HepG2 (cell line): ENCODE results near the gene ZNF530. TPM values are rescaled to one million over a fixed set of nuclear protein-coding genes. Genes with fewer than 3 reads are reported as not detected.

Source experiments
- ATAC-seq: fragments of 200-7000 bp; cut with Tn5 transposase; 3 replicates; pipeline ENCODE4 v1.9.1; 2020; ENCODE audit warnings: mild to moderate bottlenecking, moderate library complexity
- BruUV-seq: library from RNA; stranded (reverse); fragments of 400-500 nt; replicated peaks from 2 replicates; lab custom pipeline; 2021; lab: Mats Ljungman, UMichigan
- CTCF ChIA-PET: fragments of 300-600 bp; formaldehyde crosslinking; extraction: SDS; loops from one replicate; lab custom pipeline; 2021; ENCODE audit warnings: low total read pairs, inconsistent platforms, low intra/inter-chr PET ratio; lab: Yijun Ruan, JAX
- POLR2A ChIA-PET: fragments of 350-600 bp; sonication (Branson Sonifier 250); formaldehyde crosslinking; loops from one replicate; lab custom pipeline; 2020; ENCODE audit warnings: antibody characterized with exemption, inconsistent platforms; lab: Yijun Ruan, JAX
- DNase-seq: peaks from one replicate; pipeline ENCODE4 v3.0.0-alpha.2; 2015; ENCODE audit warnings: low spot score
- FAIRE-seq: peaks from 3 replicates; lab custom pipeline; 2011; peaks lifted over from hg19 to GRCh38; lab: Jason Lieb, UNC
- H2AFZ ChIP-seq: one replicate; pipeline ENCODE4 v1.6.1; 2011; ENCODE audit warnings: low read length, inconsistent platforms
- H3K27ac ChIP-seq: fragments of 300-600 bp; 3 replicates; pipeline ENCODE4 v1.8.0; 2011; ENCODE audit warnings: mixed run types, mild to moderate bottlenecking, mixed read lengths, low read length, inconsistent platforms; ENCODE audit not compliant: insufficient read depth; ENCODE audit errors: extremely low read length
- H3K27me3 ChIP-seq, 2 experiments: fragments of 200-600 bp in 1 of 2; 2 replicates in 1 of 2; 3 replicates in 1 of 2; pipeline versions ENCODE4 v1.6.0 to v1.8.0; 2011; ENCODE audit warnings: low read length in 2 of 2, mild to moderate bottlenecking in 2 of 2, moderate library complexity in 2 of 2, inconsistent platforms in 1 of 2; ENCODE audit not compliant: insufficient read depth in 2 of 2, control insufficient read depth in 1 of 2
- H3K36me3 ChIP-seq, 2 experiments: fragments of 200-600 bp in 1 of 2; replicated peaks in 1 of 2; 2 replicates in 1 of 2; 3 replicates in 1 of 2; pipeline versions ENCODE4 v1.5.1 to v1.8.0; 2011; ENCODE audit warnings: low read length in 2 of 2, inconsistent platforms in 1 of 2; ENCODE audit not compliant: insufficient read depth in 2 of 2, control insufficient read depth in 1 of 2
- H3K4me1 ChIP-seq: 2 replicates; pipeline ENCODE4 v1.5.1; 2012; ENCODE audit warnings: low read length, inconsistent platforms; ENCODE audit not compliant: insufficient read depth
- H3K4me2 ChIP-seq: 2 replicates; pipeline ENCODE4 v1.6.0; 2011; ENCODE audit warnings: low read depth, low read length, inconsistent platforms
- H3K4me3 ChIP-seq, 3 experiments: fragments of 200-600 bp in 1 of 3; sonication (generic), shearing (Covaris generic) in 1 of 3; replicated peaks in 1 of 3; 2 replicates each; pipeline ENCODE4 v1.5.1; 2011 to 2016; ENCODE audit warnings: low read length in 3 of 3, inconsistent platforms in 2 of 3, low read depth in 2 of 3, mild to moderate bottlenecking in 2 of 3, control low read depth in 1 of 3, mixed read lengths in 1 of 3; ENCODE audit not compliant: insufficient read depth in 1 of 3
- H3K79me2 ChIP-seq: one replicate; pipeline ENCODE4 v1.6.1; 2011; ENCODE audit warnings: low read length, inconsistent platforms; ENCODE audit not compliant: insufficient read depth
- H3K9ac ChIP-seq: 2 replicates; pipeline ENCODE4 v1.6.0; 2011; ENCODE audit warnings: mild to moderate bottlenecking, low read depth, low read length, inconsistent platforms; ENCODE audit not compliant: insufficient read depth
- H3K9me3 ChIP-seq: 2 replicates; pipeline ENCODE4 v1.5.1; 2012; ENCODE audit warnings: mild to moderate bottlenecking, low read length
- H4K20me1 ChIP-seq: 2 replicates; pipeline ENCODE4 v1.6.0; 2011; ENCODE audit warnings: inconsistent platforms, mild to moderate bottlenecking, low read length, moderate library complexity; ENCODE audit not compliant: insufficient read depth
- BCL3 ChIP-seq: sonication (generic); formaldehyde crosslinking; IDR thresholded peaks from 2 replicates; pipeline ENCODE4 v1.5.1; 2020; ENCODE audit warnings: mild to moderate bottlenecking, missing genetic modification reagents, moderate library complexity
- CREM ChIP-seq, 2 experiments: sonication (generic) in 1 of 2; formaldehyde crosslinking in 1 of 2; IDR thresholded peaks; 2 replicates each; pipeline versions ENCODE4 v1.4.0 to v1.6.1; 2016 to 2020; ENCODE audit warnings: antibody characterized with exemption in 1 of 2, mild to moderate bottlenecking in 1 of 2, missing genetic modification reagents in 1 of 2
- FOXP4 ChIP-seq: sonication (generic); formaldehyde crosslinking; IDR thresholded peaks from 2 replicates; pipeline ENCODE4 v1.4.0; 2020; ENCODE audit warnings: missing genetic modification reagents
- HNF1B ChIP-seq: sonication (generic); formaldehyde crosslinking; IDR thresholded peaks from 2 replicates; pipeline ENCODE4 v1.5.1; 2020; ENCODE audit warnings: mild to moderate bottlenecking, moderate library complexity, missing genetic modification reagents
- RXRA ChIP-seq: sonication (generic); formaldehyde crosslinking; IDR thresholded peaks from 2 replicates; pipeline ENCODE4 v1.5.1; 2020; ENCODE audit warnings: missing genetic modification reagents
- SSRP1 ChIP-seq: IDR thresholded peaks from 2 replicates; pipeline ENCODE4 v1.6.1; 2016; ENCODE audit warnings: control low read depth
- ZEB1 ChIP-seq: IDR thresholded peaks from 2 replicates; pipeline ENCODE4 v1.6.1; 2012; ENCODE audit warnings: mild to moderate bottlenecking, low read depth, inconsistent platforms; ENCODE audit not compliant: insufficient replicate concordance
- ZNF205 ChIP-seq: IDR thresholded peaks from 2 replicates; pipeline ENCODE4 v1.6.1; 2018; ENCODE audit warnings: missing biosample characterization, missing genetic modification reagents
- ZNF224 ChIP-seq: sonication (generic); formaldehyde crosslinking; IDR thresholded peaks from 2 replicates; pipeline ENCODE4 v1.5.0; 2020; ENCODE audit warnings: mild to moderate bottlenecking, missing genetic modification reagents
- ZNF777 ChIP-seq: sonication (generic); formaldehyde crosslinking; IDR thresholded peaks from 2 replicates; pipeline ENCODE4 v1.4.0; 2020; ENCODE audit warnings: missing genetic modification reagents
- WGBS: methylation state at CpG from one replicate; pipeline ENCODE4 v1.1.6; 2017; ENCODE audit warnings: low lambda C conversion rate; 5-methylcytosine and 5-hydroxymethylcytosine counted together
- in situ Hi-C: cut with HindIII; loops from 2 replicates; pipeline ENCODE4 v1.10.0; 2017; ENCODE audit warnings: low pct_unique_long_range_greater_than_20kb; ENCODE audit not compliant: extremely low pct_ligation_motif_present
- intact Hi-C: fragments of 100-400 bp; cut with micrococcal nuclease; formaldehyde crosslinking; loops from one replicate; pipeline ENCODE4 v1.10.0; 2022; ENCODE audit not compliant: unreplicated experiment
- polyA plus RNA-seq, 8 experiments: library from polyadenylated mRNA; depleted of rRNA in 3 of 8; stranded (reverse) in 7 of 8; unstranded in 1 of 8; fragments of >200 nt; fragmentation: Illumina TruSeq in 4 of 8; extraction: Trizol in 4 of 8; gene quantifications; 2 replicates each; pipeline versions ENCODE4 v1.2.1 to v1.2.3, GENCODE V29; 2011 to 2016; ENCODE audit warnings: low read depth in 4 of 8, missing spikeins in 1 of 8, mixed read lengths in 1 of 8; ENCODE audit not compliant: insufficient read depth in 1 of 8
- total RNA-seq, 5 experiments: library from RNA; depleted of rRNA; stranded (reverse); fragments of >200 nt; fragmentation: Illumina TruSeq; extraction: Trizol; gene quantifications; 2 replicates each; pipeline ENCODE4 v1.2.3, GENCODE V29; 2016; ENCODE audit warnings: low read depth in 1 of 5
- TF ChIP-seq, protein P1 (sequence below): sonication (generic); formaldehyde crosslinking; IDR thresholded peaks from 2 replicates; pipeline ENCODE4 v1.4.0; 2020; ENCODE audit warnings: missing genetic modification reagents, mild to moderate bottlenecking, borderline replicate concordance
- TF ChIP-seq, protein P2 (sequence below): sonication (generic); formaldehyde crosslinking; IDR thresholded peaks from 2 replicates; pipeline ENCODE4 v1.4.0; 2020; ENCODE audit warnings: mild to moderate bottlenecking, missing genetic modification reagents

The ZNF530 gene
- total and polyA plus RNA-seq, 2 of the 13 experiments (the other 11 are each of a cell fraction or from before 2014, with no cell fraction given) = 1.1 to 7.8 TPM

DNA sequence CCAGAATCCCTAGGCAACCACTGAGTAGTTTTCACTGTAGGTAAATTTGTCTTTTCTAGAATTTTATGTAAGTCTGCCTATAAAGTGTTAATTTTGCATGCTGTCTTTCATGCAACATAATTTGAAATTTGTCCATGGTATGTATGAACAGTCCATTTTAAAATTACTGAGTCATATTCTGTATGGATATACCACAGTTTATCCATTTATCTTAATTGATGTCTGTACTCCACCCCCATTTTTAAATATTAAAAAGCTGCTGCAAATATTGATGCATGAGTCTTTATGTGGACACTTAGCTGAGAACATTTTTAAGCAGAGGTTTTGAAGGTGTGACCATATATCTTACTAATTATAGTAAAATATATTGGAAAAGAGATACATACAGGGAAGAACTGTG is 23.4 kb downstream of the ZNF530 start (continued):
- no peak for TF ChIP-seq FOXP4 (CRISPR knock-in tag)

GRCh38 chr19:57632987-57633831 is 33.5 kb downstream of the ZNF530 start, which contains the start of gene ZNF211:
TSS of gene ZNF211 (plus strand) at chr19:57633168. CDS start at chr19:57633347, 179 bp downstream.
- no peaks in the 10 kb centered on the region; a peak in 1 of 5 replicates for H3K27me3 ChIP-seq
- peak within 1 kb of the TSS; percentile 34 for H3K27ac ChIP-seq
- no peaks in the 10 kb centered on the region for H4K20me1 ChIP-seq
- intact Hi-C loops (loop anchor here (1.0 to 2.0 kb wide), 2 partner anchors 48 to 227 kb away; partner anchors contain the start of gene ZNF551), in situ Hi-C loops (no loop called here)
- peak within 1 kb of the TSS; percentile 87 to 96 (median 89) for H3K4me3 ChIP-seq
- H3K79me2 ChIP-seq = peaks cover 3% of the 10 kb centered on the region
- 4% methylated on average over 17 of the region's 59 CpGs for WGBS
- H3K4me2 ChIP-seq = peak within 1 kb of the TSS; percentile 84
- BruUV-seq = no TSS peak
- peak within 1 kb of the TSS; percentile 74 for H3K9ac ChIP-seq
- peaks cover 15% of the 10 kb centered on the region for H3K9me3 ChIP-seq
- H3K36me3 ChIP-seq = peaks cover 1 to 14% of the 10 kb centered on the region in 2 experiments; a peak in 2 of 5 replicates
- peak within 1 kb of the TSS; percentile 62 for H2AFZ ChIP-seq
- POLR2A ChIA-PET = interaction anchor here (1.0 to 2.1 kb wide), 6 partner anchors 10 to 48 kb away, joined by 3 to 14 read pairs (median 6); partner anchors contain the start of genes ZNF134 and ZNF551
- CTCF ChIA-PET = interaction anchor here (1.2 kb wide), 1 partner anchor 54 kb away, joined by 3 read pairs; the partner anchor contains the start of gene ZNF416
- DNase-seq (peak; percentile 92), ATAC-seq (peak; percentile 98), FAIRE-seq (peak; percentile 95)
- peaks cover 12% of the 10 kb centered on the region for H3K4me1 ChIP-seq
- TF ChIP-seq ZNF224 (CRISPR knock-in tag) (no peak), HNF1B (peak; percentile 81; the same call in 1 of the 2 replicates), ZNF205 (CRISPR knock-in tag) (0 out of 2 replicates have a peak, but pooled peaks have one; percentile 46), BCL3 (CRISPR knock-in tag) (peak; percentile 50; the same call in 1 of the 2 replicates), ZEB1 (peak; percentile 30), RXRA (CRISPR knock-in tag) (peak; percentile 62), CREM (IDR thresholded peaks at IDR 0.05) (peak; percentile 89), CREM (CRISPR knock-in tag; IDR thresholded peaks at IDR 0.05) (no peak), SSRP1 (CRISPR knock-in tag) (no peak), ZNF777 (peak; percentile 74; the same call in 1 of the 2 replicates)
- TF ChIP-seq, protein P1, sequence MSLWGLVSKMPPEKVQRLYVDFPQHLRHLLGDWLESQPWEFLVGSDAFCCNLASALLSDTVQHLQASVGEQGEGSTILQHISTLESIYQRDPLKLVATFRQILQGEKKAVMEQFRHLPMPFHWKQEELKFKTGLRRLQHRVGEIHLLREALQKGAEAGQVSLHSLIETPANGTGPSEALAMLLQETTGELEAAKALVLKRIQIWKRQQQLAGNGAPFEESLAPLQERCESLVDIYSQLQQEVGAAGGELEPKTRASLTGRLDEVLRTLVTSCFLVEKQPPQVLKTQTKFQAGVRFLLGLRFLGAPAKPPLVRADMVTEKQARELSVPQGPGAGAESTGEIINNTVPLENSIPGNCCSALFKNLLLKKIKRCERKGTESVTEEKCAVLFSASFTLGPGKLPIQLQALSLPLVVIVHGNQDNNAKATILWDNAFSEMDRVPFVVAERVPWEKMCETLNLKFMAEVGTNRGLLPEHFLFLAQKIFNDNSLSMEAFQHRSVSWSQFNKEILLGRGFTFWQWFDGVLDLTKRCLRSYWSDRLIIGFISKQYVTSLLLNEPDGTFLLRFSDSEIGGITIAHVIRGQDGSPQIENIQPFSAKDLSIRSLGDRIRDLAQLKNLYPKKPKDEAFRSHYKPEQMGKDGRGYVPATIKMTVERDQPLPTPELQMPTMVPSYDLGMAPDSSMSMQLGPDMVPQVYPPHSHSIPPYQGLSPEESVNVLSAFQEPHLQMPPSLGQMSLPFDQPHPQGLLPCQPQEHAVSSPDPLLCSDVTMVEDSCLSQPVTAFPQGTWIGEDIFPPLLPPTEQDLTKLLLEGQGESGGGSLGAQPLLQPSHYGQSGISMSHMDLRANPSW (CRISPR knock-in tag) = no peak
- TF ChIP-seq, protein P2, sequence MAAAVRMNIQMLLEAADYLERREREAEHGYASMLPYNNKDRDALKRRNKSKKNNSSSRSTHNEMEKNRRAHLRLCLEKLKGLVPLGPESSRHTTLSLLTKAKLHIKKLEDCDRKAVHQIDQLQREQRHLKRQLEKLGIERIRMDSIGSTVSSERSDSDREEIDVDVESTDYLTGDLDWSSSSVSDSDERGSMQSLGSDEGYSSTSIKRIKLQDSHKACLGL (CRISPR knock-in tag) = peak; percentile 74; the same call in 1 of the 2 replicates
